WTC11 (cell line): Measurements from ENCODE around the gene ZNF416. TPM values are rescaled to one million over a fixed set of nuclear protein-coding genes. Genes with fewer than 3 reads are reported as not detected.

Experiments used
- ATAC-seq: fragments of 200-7000 bp; cut with Tn5 transposase; 2 replicates; pipeline ENCODE4 v1.10.0; 2021; ENCODE audit warnings: mild to moderate bottlenecking, moderate library complexity
- CTCF ChIA-PET: fragments of 300-600 bp; sonication (Branson Sonifier 250); formaldehyde crosslinking; loops from one replicate; lab custom pipeline; 2021; ENCODE audit warnings: antibody characterized with exemption; lab: Charles Lee
- POLR2A ChIA-PET: fragments of 350-600 bp; sonication (Branson Sonifier 250); formaldehyde crosslinking; loops from one replicate; lab custom pipeline; 2021; ENCODE audit warnings: antibody characterized with exemption; lab: Charles Lee
- DNase-seq: peaks from one replicate; pipeline ENCODE4 v3.0.0; 2021; ENCODE audit warnings: low spot score
- H3K27ac Mint-ChIP-seq: 2 replicates; pipeline ENCODE4 v1.8.0; 2021; ENCODE audit warnings: mixed read lengths
- H3K27me3 Mint-ChIP-seq: 2 replicates; pipeline ENCODE4 v1.8.0; 2021; ENCODE audit warnings: low read depth, mild to moderate bottlenecking, moderate library complexity, mixed read lengths
- H3K36me3 Mint-ChIP-seq: 2 replicates; pipeline ENCODE4 v1.8.0; 2021; ENCODE audit warnings: mixed read lengths
- H3K4me1 Mint-ChIP-seq: 2 replicates; pipeline ENCODE4 v1.8.0; 2022; ENCODE audit warnings: mixed read lengths
- H3K4me3 Mint-ChIP-seq: 2 replicates; pipeline ENCODE4 v1.8.0; 2021; ENCODE audit warnings: mild to moderate bottlenecking, moderate library complexity, mixed read lengths
- H3K9me3 Mint-ChIP-seq: 2 replicates; pipeline ENCODE4 v1.8.0; 2021; ENCODE audit warnings: mixed read lengths
- ATF1 ChIP-seq: sonication (generic); formaldehyde crosslinking; IDR thresholded peaks from 2 replicates; pipeline ENCODE4 v1.8.1; 2023; ENCODE audit warnings: mild to moderate bottlenecking, moderate library complexity, missing genetic modification reagents
- ESRRA ChIP-seq: sonication (generic); formaldehyde crosslinking; IDR thresholded peaks from 2 replicates; pipeline ENCODE4 v1.8.1; 2022; ENCODE audit warnings: mild to moderate bottlenecking, missing genetic modification reagents, borderline replicate concordance
- ETV6 ChIP-seq: sonication (generic); formaldehyde crosslinking; IDR thresholded peaks from 2 replicates; pipeline ENCODE4 v1.8.1; 2022; ENCODE audit warnings: mild to moderate bottlenecking, missing genetic modification reagents
- FOXK1 ChIP-seq: sonication (generic); formaldehyde crosslinking; IDR thresholded peaks from 2 replicates; pipeline ENCODE4 v1.8.0; 2022; ENCODE audit warnings: mild to moderate bottlenecking, moderate library complexity, missing genetic modification reagents
- GTF2I ChIP-seq: fragments of 250-450 bp; sonication (Bioruptor Pico); conservative IDR thresholded peaks from 2 replicates; pipeline ENCODE4 v1.4.0; 2021; ENCODE audit warnings: mild to moderate bottlenecking
- IRF2 ChIP-seq: sonication (generic); formaldehyde crosslinking; IDR thresholded peaks from 2 replicates; pipeline ENCODE4 v1.8.0; 2022; ENCODE audit warnings: low read depth, missing genetic modification reagents, borderline replicate concordance
- ZBTB21 ChIP-seq: sonication (generic); formaldehyde crosslinking; IDR thresholded peaks from 2 replicates; pipeline ENCODE4 v1.8.1; 2023; ENCODE audit warnings: mild to moderate bottlenecking, missing genetic modification reagents, borderline replicate concordance
- ZNF317 ChIP-seq: sonication (generic); formaldehyde crosslinking; IDR thresholded peaks from 2 replicates; pipeline ENCODE4 v1.8.1; 2023; ENCODE audit warnings: low read depth, mild to moderate bottlenecking, moderate library complexity, missing genetic modification reagents, borderline replicate concordance
- ZNF396 ChIP-seq: fragments of 250-450 bp; sonication (Bioruptor Pico); IDR thresholded peaks from 2 replicates; pipeline ENCODE4 v1.8.0; 2021; ENCODE audit warnings: mild to moderate bottlenecking, moderate library complexity, borderline replicate concordance
- ZNF423 ChIP-seq: fragments of 250-450 bp; sonication (Bioruptor Pico); IDR thresholded peaks from 2 replicates; pipeline ENCODE4 v2.1.2; 2022; ENCODE audit warnings: mild to moderate bottlenecking, moderate library complexity
- total RNA-seq: library from RNA; stranded (reverse); gene quantifications from 3 replicates; pipeline ENCODE4 v1.2.3, GENCODE V29; 2021
- TF ChIP-seq, protein P1 (sequence below): sonication (generic); formaldehyde crosslinking; IDR thresholded peaks from 2 replicates; pipeline ENCODE4 v1.8.1; 2022; ENCODE audit warnings: mild to moderate bottlenecking, missing genetic modification reagents, moderate library complexity, borderline replicate concordance
- TF ChIP-seq, protein P2 (sequence below): sonication (generic); formaldehyde crosslinking; IDR thresholded peaks from 2 replicates; pipeline ENCODE4 v1.8.0; 2023; ENCODE audit warnings: mild to moderate bottlenecking, missing genetic modification reagents
- TF ChIP-seq, protein P3 (sequence below): fragments of 250-450 bp; sonication (Bioruptor Pico); IDR thresholded peaks from 2 replicates; pipeline ENCODE4 v1.9.0; 2021; ENCODE audit warnings: moderate library complexity, mild to moderate bottlenecking, inconsistent platforms, borderline replicate concordance
- TF ChIP-seq, protein P4 (sequence below): fragments of 200-600 bp; IDR thresholded peaks from 2 replicates; pipeline ENCODE4 v1.8.0; 2022; ENCODE audit warnings: antibody characterized with exemption

ZNF416 gene
- total RNA-seq, 1 experiment from 2014 or later, result 10.0 TPM

DNA sequence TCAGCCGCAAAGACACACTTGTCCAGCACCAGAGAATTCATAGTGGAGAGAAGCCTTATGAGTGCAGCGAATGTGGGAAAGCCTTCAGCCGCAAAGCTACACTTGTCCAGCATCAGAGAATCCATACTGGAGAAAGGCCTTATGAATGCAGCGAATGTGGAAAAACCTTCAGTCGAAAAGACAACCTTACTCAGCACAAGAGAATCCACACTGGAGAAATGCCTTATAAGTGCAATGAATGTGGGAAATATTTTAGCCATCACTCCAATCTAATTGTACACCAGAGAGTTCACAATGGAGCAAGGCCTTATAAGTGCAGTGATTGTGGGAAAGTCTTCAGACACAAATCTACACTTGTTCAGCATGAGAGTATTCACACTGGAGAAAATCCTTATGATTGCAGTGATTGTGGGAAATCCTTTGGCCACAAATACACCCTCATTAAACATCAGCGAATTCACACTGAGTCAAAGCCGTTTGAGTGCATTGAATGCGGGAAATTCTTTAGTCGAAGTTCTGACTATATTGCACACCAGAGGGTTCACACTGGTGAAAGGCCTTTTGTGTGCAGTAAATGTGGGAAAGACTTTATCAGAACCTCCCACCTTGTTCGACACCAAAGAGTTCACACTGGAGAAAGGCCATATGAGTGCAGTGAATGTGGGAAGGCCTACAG lies 42.1 kb upstream of the ZNF416 start:
- H3K9me3 Mint-ChIP-seq, result peaks cover 89% of the 10 kb centered on the region
- H3K27ac Mint-ChIP-seq, result no peak overlapping the region
- POLR2A ChIA-PET, result no interaction called here
- TF ChIP-seq, protein P1, sequence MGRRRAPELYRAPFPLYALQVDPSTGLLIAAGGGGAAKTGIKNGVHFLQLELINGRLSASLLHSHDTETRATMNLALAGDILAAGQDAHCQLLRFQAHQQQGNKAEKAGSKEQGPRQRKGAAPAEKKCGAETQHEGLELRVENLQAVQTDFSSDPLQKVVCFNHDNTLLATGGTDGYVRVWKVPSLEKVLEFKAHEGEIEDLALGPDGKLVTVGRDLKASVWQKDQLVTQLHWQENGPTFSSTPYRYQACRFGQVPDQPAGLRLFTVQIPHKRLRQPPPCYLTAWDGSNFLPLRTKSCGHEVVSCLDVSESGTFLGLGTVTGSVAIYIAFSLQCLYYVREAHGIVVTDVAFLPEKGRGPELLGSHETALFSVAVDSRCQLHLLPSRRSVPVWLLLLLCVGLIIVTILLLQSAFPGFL (CRISPR knock-in tag), result no peak
- TF ChIP-seq ATF1 (CRISPR knock-in tag) (no peak), ZNF317 (CRISPR knock-in tag) (no peak), GTF2I (CRISPR knock-in tag) (peak; percentile 19; the same call in 1 of the 2 replicates)
- TF ChIP-seq, protein P2, sequence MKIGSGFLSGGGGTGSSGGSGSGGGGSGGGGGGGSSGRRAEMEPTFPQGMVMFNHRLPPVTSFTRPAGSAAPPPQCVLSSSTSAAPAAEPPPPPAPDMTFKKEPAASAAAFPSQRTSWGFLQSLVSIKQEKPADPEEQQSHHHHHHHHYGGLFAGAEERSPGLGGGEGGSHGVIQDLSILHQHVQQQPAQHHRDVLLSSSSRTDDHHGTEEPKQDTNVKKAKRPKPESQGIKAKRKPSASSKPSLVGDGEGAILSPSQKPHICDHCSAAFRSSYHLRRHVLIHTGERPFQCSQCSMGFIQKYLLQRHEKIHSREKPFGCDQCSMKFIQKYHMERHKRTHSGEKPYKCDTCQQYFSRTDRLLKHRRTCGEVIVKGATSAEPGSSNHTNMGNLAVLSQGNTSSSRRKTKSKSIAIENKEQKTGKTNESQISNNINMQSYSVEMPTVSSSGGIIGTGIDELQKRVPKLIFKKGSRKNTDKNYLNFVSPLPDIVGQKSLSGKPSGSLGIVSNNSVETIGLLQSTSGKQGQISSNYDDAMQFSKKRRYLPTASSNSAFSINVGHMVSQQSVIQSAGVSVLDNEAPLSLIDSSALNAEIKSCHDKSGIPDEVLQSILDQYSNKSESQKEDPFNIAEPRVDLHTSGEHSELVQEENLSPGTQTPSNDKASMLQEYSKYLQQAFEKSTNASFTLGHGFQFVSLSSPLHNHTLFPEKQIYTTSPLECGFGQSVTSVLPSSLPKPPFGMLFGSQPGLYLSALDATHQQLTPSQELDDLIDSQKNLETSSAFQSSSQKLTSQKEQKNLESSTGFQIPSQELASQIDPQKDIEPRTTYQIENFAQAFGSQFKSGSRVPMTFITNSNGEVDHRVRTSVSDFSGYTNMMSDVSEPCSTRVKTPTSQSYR (CRISPR knock-in tag), result no peak
- no peak for DNase-seq
- no peak overlapping the region for H3K4me3 Mint-ChIP-seq
- ATAC-seq, result no peak
- CTCF ChIA-PET, result no interaction called here
- H3K27me3 Mint-ChIP-seq, result peaks cover 12% of the 10 kb centered on the region
- H3K36me3 Mint-ChIP-seq, result peaks cover 95% of the 10 kb centered on the region
- no peaks in the 10 kb centered on the region; the same call in 1 of the 2 replicates for H3K4me1 Mint-ChIP-seq

DNA sequence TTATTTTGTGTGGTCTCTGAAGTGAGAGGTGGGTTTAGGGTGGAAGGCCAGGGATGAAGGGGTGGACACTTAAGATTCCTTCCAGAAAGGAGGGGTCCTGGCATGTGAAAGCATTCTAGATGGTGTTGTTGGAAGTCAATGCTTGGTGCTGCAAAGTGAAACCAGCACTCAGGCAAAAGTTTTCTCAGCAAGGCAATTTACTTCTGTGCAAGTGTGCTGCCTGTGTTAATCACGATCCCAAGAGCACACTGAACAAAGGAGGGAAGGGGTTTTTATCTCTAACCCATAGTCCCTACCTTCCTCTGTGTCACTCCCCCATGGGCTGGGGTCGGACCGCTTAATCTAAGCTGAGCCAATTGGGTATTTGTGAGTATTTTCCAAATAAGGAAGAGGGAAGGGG lies 36.6 kb upstream of the ZNF416 start:
- H3K9me3 Mint-ChIP-seq, result peaks cover 64% of the 10 kb centered on the region
- ATAC-seq, result no peak
- POLR2A ChIA-PET, result no interaction called here

More for the DNA sequence above, 36.6 kb upstream of the ZNF416 start:
- CTCF ChIA-PET, result no interaction called here
- no peak for DNase-seq
- TF ChIP-seq, protein P2 (CRISPR knock-in tag), result no peak
- no peak for TF ChIP-seq ETV6 (CRISPR knock-in tag)
- no peak for TF ChIP-seq ESRRA (CRISPR knock-in tag)
- TF ChIP-seq IRF2 (CRISPR knock-in tag), result no peak
- TF ChIP-seq FOXK1 (CRISPR knock-in tag), result no peak
- TF ChIP-seq GTF2I (CRISPR knock-in tag), result no peak
- TF ChIP-seq ZNF423, result no peak
- TF ChIP-seq, protein P3, sequence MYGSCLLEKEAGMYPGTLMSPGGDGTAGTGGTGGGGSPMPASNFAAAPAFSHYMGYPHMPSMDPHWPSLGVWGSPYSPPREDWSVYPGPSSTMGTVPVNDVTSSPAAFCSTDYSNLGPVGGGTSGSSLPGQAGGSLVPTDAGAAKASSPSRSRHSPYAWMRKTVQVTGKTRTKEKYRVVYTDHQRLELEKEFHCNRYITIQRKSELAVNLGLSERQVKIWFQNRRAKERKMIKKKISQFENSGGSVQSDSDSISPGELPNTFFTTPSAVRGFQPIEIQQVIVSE (CRISPR knock-in tag), result no peak
- TF ChIP-seq, protein P1 (CRISPR knock-in tag), result no peak
- no peak for TF ChIP-seq ZNF396 (CRISPR knock-in tag)
- TF ChIP-seq, protein P4, sequence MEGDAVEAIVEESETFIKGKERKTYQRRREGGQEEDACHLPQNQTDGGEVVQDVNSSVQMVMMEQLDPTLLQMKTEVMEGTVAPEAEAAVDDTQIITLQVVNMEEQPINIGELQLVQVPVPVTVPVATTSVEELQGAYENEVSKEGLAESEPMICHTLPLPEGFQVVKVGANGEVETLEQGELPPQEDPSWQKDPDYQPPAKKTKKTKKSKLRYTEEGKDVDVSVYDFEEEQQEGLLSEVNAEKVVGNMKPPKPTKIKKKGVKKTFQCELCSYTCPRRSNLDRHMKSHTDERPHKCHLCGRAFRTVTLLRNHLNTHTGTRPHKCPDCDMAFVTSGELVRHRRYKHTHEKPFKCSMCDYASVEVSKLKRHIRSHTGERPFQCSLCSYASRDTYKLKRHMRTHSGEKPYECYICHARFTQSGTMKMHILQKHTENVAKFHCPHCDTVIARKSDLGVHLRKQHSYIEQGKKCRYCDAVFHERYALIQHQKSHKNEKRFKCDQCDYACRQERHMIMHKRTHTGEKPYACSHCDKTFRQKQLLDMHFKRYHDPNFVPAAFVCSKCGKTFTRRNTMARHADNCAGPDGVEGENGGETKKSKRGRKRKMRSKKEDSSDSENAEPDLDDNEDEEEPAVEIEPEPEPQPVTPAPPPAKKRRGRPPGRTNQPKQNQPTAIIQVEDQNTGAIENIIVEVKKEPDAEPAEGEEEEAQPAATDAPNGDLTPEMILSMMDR, result no peak
- no peak for TF ChIP-seq ZBTB21 (CRISPR knock-in tag)
- peaks cover 61% of the 10 kb centered on the region for H3K36me3 Mint-ChIP-seq
- peaks cover 14% of the 10 kb centered on the region for H3K4me1 Mint-ChIP-seq
- peaks cover 12% of the 10 kb centered on the region for H3K27me3 Mint-ChIP-seq
- H3K4me3 Mint-ChIP-seq, result peak overlapping the region; percentile 99
- peak overlapping the region; percentile 89; the same call in 1 of the 2 replicates for H3K27ac Mint-ChIP-seq
